Measurements from ENCODE around the gene TNRC6C.

- TF ChIP-seq, protein P1, sequence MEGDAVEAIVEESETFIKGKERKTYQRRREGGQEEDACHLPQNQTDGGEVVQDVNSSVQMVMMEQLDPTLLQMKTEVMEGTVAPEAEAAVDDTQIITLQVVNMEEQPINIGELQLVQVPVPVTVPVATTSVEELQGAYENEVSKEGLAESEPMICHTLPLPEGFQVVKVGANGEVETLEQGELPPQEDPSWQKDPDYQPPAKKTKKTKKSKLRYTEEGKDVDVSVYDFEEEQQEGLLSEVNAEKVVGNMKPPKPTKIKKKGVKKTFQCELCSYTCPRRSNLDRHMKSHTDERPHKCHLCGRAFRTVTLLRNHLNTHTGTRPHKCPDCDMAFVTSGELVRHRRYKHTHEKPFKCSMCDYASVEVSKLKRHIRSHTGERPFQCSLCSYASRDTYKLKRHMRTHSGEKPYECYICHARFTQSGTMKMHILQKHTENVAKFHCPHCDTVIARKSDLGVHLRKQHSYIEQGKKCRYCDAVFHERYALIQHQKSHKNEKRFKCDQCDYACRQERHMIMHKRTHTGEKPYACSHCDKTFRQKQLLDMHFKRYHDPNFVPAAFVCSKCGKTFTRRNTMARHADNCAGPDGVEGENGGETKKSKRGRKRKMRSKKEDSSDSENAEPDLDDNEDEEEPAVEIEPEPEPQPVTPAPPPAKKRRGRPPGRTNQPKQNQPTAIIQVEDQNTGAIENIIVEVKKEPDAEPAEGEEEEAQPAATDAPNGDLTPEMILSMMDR (IDR thresholded peaks at IDR 0.05; ENCODE audit: low read depth, low read length, missing input control) = no peak
- TF ChIP-seq RAD21 (IDR thresholded peaks at IDR 0.05) (no peak), YY1 (IDR thresholded peaks at IDR 0.05) (no peak), RXRA (IDR thresholded peaks at IDR 0.05) (no peak)
- TF ChIP-seq, protein P2, sequence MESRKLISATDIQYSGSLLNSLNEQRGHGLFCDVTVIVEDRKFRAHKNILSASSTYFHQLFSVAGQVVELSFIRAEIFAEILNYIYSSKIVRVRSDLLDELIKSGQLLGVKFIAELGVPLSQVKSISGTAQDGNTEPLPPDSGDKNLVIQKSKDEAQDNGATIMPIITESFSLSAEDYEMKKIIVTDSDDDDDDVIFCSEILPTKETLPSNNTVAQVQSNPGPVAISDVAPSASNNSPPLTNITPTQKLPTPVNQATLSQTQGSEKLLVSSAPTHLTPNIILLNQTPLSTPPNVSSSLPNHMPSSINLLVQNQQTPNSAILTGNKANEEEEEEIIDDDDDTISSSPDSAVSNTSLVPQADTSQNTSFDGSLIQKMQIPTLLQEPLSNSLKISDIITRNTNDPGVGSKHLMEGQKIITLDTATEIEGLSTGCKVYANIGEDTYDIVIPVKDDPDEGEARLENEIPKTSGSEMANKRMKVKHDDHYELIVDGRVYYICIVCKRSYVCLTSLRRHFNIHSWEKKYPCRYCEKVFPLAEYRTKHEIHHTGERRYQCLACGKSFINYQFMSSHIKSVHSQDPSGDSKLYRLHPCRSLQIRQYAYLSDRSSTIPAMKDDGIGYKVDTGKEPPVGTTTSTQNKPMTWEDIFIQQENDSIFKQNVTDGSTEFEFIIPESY (IDR thresholded peaks at IDR 0.05) = no peak
These were observed 111.2 kb downstream of the TNRC6C start for GRCh38 chr17:78069695-78070094.
